GM21423 (cell line): ENCODE results near the gene CCDC126.
"Not testable (repeated sequence)": the region's sequence is repeated elsewhere in the genome, so short reads cannot be mapped to it uniquely, and the experiment has no call there.

Source experiments
- ATAC-seq: cut with Tn5 transposase; IDR thresholded peaks from one replicate; pipeline ENCODE4 v1.9.1; 2021; ENCODE audit warnings: mild to moderate bottlenecking, moderate library complexity; ENCODE audit not compliant: unreplicated experiment

The CCDC126 gene

DNA sequence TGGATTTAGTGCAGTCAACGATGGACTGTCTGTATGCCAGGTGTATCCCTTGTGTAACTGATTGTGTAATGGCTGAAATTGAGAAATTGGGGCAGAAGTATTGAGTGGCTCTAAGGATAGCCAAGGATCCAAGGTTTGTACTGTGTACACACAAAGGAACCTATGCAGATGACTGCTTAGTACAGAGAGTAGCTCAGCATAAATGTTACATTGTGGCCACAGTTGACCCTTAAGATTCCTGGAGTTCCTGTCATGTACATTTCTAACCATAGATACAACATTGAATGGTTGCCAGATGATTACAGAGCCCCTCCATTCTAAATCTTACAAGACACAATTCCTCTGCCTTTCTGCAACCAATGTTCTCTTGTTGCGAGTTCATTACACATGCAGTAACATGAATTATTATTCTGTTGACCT is 25.3 kb downstream of the CCDC126 start:
- ATAC-seq, result no peak

DNA sequence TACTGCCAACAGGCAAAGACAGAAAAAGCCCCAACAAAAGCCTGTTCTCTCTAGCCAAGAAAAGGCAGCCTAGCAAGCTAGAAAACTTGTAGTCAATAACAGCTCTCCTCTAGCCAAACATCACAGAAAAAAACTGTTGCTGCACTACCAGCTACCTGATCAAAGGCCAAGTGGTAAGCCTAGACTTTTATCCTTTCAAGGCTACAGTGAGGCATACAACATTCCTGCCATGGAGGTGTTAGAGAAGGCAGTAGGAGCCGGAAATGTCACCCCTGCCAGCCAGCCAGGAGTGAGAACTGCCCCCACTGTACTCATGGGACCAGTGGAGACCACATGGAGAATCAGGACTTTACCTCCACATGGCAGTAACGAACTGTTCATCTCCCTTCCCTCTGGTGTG is 31.2 kb downstream of the CCDC126 start:
- ATAC-seq, result no peak

DNA sequence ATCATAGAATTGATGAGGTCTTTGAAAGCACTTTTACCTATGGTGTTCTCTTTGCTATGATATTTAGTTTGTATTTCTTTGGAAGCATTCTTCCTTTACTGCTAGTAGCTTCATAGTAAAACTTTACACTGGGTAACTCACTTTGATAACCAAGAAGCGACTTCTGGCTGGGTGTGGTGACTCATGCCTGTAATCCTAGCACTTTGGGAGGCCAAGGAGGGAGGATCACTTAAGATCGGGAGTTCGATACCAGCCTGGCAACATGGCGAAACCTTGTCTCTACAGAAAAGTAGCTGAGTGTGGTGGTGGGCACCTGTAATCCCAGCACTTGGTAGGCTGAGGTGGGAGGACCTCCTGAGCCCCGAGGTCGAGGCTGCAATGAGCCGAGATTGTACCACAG is 36.2 kb downstream of the CCDC126 start:
- ATAC-seq, result no peak

DNA sequence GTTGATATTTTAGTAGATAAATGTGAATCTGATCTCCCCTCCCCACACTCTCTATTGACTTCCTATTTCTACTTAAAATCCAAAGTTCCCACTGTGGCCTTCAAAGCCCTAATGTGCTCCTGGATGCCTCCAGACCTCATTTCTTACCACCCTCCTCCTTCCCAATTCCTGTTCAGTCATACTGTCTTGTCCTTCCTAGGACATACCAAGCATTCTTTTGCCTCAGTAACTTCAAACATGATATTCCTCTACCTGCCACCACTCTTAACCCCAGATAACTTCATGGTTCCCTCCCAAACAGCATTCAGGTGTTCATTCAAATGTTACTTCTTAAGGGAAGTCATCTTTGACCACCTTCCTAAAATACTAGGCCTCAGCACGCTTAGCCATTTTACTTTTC is 48.6 kb downstream of the CCDC126 start:
- ATAC-seq, result no peak

DNA sequence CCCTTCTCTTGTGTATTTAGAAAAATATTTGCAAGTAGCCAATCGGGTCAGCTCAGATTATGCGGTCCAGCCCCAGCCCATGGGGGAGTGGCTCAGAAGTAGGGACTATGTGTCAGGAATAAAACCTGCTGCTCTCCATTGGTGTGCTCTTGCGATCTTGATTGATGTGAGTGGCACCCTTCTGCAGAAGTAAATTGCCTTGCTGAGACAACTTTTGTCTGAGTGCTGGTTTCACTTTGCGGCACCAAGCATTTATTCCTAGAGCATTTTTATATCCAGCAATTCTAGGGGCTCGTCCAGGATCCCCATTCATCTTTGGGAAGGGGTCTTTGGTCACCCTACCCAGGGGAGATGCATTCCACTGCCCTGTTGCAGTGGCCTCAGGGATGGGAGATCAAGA is 56.8 kb downstream of the CCDC126 start:
- no peak for ATAC-seq

DNA sequence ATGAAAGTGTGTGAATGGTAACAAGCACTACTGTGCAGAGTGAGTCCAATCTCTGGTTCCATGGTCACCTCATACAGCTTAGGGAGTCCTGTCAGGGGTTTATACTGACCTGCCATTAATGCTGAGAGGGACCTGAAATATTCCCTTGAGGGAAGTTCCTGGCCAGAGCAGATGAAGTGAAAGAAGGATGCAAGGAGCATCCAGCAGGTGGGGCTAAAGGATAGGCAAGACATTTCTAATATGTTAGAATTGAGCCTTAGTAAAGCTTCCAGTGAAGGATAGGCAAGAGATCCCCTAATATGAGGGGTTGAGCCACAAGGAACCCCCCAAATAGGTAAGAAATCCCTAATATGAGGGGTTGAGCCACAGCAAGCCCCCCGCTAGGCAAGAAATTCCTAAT is 57.3 kb downstream of the CCDC126 start:
- no peak for ATAC-seq

DNA sequence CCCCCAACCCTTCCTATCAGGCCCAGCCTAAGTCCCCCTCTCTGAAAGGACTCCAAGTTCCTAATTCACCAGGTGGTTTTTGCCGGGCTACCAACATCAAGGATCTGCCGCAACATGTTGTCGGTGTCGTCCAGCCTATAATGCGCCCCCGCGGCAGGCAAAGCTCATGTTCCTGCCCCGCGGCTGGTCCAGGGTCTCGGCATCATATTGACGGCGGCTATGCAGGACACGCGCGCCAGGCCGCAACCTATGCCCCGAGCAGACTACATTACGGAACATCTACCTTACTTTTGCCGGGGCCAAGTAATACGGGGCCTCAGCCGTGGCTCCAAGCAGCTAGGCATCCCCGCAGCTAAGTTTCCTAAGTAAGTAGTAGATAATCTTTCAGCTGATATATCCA is 58.3 kb downstream of the CCDC126 start:
- no peak for ATAC-seq

DNA sequence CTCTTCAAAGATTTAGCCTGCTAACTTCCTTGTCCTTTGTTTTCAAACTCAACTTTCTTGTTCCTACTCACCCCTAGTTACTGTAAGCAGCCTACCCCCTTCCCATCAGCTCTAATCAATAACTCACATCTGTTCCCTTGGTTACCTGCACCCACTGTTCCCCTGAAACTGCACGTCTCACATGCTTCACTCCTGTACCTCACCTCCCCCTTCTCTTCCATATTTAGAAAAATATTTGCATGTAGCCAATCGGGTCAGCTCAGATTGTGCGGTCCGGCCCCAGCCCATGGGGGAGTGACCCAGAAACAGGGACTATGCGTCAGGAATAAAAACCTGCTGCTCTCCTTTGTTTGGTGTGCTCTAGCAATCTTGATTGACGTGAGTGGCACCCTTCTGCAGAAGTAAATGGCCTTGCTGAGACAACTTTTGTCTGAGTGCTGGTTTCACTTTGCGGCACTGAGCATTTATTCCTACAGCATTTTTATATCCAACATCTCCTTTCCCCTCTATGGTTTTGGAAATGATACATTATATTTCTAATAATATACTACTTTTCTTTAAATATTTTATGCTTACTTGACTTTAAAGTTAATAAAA is 61.7 kb downstream of the CCDC126 start:
- ATAC-seq, result no peak

DNA sequence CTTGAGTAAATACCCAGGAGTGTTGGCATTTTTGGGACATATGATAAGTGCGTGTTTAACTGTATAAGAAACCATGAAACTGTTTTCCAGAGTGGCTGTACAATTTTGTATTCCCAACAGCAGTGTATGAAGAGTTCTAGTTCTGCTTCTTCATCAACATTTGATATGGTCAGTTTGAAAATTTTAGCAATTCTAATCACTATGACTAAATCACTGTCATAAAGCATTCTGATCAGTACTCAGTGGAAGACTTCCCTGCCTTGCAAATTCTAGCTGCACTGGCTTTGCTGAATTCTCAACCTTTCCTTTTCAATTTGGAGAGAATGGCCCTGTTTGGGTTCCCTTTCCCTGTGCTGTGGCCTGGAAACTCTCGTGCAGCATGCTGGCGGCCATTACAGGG is 64.2 kb downstream of the CCDC126 start:
- no peak for ATAC-seq

DNA sequence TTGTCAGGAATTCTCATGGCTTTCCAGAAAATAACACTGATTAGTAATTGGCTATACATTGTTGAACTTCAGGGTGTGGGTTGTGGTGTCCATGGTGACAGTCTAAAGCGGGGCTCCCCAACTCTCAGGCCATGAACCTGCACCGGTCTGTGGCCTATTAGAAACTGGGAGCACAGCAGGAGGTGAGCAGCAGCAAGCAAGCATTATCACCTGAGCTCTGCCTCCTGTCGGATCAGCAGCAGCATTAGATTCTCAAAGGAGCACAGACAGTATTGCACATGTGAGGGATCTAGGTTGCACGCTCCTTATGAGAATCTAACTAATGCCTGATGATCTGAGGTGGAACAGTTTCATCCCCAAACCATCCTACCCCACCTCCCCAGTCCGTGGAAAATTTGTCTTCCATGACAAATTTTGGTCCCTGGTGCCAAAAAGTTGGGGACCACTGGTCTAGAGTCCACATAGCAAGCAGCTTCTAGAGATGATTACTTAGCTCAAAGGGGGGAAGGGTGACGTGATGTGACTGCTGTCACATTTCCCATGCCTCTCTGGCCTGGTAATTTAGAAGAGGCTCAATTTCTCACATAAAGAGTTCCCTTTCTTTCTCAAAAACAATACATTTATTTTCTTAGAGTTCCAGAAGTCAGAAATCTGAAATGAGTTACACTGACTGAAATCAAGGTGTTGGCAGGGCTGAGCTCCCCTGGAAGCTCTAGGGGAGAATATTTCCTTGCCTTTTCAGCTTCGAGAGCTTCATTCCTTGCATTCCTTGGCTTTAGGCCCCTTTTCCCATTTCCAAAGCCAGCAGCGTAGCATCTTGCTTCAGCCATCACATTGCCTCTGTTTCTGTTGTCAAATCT is 65.2 kb downstream of the CCDC126 start:
- no peak for ATAC-seq

DNA sequence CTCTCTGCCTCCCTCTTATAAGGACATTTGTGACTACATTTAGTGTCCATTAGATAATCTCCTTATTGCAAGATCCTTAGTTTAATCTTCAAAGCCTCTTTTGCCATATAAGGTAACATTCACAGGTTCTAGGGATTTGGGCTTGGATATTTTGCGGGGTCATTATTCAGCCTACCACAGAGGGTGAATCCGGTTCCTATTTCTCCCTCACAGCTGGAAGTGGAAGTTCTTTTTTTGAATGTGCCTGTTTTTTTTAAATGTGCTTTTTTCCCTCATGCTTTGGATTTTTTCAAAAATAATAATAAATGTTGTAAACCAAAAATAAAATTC is 65.8 kb downstream of the CCDC126 start:
- ATAC-seq, result no peak

DNA sequence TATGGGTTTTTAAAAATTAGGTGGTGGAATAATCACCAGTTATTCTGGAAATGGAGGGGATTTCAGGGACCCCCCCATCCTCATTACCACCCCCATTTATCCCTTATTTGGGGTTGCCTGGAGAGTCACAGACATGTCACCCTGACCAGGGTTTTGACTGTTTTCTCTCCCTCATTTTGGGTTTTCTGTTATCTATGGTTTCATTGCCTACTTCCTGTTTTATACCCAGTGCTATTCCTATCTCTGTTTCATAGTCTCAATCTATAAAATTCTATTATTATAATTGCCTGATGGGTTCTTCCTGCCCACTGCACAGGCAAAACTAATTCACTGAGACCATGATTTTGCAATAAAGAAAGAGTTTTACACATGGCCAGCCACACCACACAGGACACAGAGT is 66.9 kb downstream of the CCDC126 start:
- ATAC-seq, result no peak

DNA sequence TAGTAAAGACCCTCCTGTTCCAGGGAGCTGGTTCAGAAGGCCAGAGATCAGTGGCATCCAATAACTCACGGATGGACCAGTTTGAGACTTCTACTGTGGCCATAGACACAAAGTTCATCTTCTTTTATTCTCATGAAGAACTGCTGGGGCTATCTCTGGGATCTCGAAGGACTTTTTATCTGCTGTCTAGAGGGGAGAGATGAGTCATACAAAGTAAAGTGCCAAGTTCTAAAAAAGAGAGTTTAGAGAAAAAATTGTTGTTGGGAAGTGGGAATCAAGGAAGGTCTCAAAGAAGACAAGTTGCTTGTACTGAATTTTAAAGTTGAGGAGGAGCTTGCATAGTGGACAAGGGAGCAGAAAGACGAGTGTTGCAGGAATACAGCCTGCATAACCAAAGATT is 74.9 kb downstream of the CCDC126 start:
- no peak for ATAC-seq

DNA sequence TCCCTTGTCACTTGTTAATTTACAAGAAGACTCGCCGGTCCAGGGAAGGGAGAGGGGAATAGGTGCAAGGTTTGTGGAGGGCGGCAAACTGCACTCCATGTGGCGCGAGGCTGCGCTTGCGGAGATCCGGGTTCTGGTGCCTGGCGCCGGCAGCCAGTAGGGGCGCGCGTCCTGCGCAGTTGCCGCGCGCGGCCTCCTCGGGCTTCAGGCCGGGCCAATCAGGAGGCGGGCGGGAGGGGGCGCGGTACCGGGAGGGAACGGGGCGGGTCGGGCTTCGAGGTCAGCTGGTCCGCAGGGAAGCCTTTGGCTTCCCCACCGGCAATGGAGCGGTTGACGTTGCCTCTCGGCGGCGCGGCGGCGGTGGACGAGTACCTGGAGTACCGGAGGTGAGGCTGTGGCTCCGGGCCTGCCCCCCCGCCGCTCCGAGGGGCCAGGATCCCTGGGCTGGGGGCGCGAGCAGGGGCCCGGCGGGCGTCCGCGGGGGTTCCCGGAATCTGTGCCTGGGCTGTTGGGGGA is 82.8 kb downstream of the CCDC126 start, which contains the start of gene FAM221A:
Gene FAM221A, plus strand, starts transcription at position 302 of the 516 bp plus-strand sequence. Its CDS starts 20 bp downstream, at position 322.
- peak; percentile 99 for ATAC-seq

DNA sequence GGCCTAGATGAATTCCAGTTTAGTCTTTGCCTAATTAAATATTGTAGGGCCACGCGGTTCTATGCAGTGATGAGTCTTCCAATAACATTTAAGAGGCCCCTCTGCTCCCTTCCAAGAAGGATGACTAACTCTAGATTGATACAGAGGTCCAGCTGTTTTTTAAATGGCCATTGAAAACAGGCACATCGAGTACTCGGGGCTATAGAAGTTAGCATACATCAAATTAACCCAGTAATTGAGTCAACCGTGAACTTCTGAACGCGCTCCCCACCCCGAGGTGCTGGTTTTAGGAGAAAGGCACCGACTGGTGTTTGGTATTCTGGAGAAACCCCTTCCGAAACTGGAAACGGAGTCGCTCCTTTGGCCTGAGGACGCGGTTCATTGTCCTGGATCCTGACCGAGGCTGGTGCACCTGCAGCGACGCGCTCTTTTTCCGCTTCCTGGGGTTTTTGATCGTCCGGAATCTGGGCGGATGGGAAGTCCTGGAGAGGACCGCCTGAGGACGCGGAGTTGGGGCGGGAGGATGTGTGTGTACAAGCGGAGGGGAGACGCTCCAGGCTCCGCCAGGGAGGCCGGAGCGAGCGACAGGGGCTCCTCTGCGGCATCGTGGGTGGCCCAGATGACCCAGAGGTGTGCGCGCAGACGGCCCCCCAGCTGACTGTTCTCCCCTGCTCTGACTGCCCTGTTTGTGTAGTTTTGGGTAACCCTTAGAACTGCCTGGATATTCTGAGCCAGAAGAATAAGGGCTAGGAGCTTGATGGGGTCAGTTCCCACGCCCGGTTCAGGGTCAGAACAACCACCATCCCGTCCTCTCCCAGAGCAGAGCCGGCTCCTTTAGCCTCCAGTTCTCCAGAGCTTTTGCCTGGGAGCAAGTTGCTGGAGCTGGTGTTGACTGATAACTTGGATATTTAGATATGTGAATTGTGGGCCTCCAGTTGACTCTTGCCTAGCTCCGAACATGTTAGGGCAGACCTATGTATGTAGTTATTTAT is 83.5 kb downstream of the CCDC126 start:
- peak; percentile 16 for ATAC-seq

DNA sequence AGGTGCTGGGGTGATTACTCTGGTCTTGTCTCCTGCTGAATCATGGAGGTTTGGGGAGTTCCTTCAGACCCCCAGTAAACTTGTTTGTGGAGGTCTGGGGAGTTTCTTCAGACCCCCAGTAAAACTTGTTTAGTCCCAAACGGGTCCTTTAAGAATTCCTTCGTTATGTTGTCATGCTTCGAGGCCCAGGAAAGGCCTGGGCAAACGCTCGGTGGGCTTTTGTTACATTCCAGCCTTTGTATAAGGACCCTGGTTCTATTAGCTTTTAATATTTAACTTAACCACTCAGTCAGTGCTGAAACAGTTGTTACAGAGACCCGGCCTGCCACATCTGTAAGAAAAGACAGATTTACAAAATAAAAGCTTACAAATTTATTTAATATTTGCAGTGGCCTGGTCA is 86.9 kb downstream of the CCDC126 start:
- ATAC-seq, result not testable (repeated sequence)

DNA sequence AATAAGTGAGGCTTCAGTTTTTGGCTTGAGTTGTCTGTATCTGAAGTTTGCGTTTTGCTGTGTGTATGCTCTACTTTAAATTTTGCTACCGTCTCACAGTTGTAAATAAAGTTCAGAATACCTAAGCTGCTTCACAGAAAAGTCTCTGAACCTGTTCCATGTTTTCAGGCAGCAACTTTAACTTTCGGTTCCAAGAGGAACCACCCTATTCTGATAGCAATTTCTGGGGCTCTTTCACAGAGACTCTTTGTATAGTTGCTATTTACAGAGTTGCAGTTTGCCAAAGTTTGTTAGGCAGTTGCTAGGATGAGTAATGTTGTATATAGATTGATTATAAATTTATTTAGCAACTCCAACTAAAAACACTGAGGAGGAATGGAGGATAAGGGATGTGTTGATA is 88.5 kb downstream of the CCDC126 start:
- ATAC-seq, result no peak

DNA sequence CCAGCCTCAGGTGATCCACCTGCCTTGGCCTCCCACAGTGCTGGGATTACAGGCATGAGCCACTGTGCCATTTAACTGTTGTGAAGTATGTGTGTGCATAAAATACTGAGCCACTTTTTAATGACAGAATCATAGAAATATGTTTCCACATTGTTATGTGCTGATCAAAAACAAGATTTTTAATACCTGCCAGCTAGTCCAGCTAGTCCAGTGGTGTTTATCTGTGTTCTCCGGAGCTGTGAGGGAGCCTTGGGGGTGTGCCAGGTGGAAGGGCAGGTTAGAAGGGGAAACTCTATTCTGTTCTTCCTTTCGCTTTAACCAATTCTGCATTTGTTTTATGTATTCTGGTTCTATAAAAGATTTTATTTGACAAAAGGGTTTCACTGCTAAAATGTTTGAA is 89.8 kb downstream of the CCDC126 start:
- no peak for ATAC-seq

DNA sequence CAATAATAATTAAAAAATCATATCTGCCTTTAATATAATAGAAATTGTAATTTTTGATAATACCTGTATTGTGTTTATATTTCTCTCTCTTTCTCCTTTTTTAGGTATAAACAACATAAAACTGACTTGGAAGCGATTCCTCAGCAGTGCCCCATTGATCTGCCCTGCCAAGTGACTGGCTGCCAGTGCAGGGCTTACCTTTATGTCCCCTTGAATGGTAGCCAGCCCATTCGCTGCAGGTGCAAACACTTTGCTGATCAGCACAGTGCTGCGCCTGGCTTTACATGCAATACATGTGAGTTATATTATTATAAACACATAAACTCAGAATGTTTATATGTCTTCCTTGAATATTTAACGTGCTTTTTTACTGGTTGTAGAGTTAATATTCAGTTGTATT is 92.0 kb downstream of the CCDC126 start:
- no peak for ATAC-seq

DNA sequence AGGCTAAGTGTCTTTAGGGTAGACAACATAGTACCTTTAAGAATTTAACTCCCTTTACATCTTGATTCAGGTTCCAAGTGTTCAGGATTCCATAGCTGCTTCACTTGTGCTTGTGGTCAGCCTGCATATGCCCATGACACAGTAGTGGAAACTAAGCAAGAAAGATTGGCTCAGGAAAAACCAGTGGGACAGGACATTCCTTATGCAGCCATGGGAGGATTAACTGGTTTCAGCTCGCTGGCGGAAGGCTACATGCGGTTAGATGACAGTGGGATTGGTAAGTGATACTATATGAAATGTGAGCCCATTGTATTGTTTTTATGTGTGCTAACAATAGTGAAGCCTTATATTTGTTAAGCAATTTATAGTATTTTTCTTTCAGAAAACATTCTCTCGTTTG is 94.1 kb downstream of the CCDC126 start:
- ATAC-seq, result no peak

DNA sequence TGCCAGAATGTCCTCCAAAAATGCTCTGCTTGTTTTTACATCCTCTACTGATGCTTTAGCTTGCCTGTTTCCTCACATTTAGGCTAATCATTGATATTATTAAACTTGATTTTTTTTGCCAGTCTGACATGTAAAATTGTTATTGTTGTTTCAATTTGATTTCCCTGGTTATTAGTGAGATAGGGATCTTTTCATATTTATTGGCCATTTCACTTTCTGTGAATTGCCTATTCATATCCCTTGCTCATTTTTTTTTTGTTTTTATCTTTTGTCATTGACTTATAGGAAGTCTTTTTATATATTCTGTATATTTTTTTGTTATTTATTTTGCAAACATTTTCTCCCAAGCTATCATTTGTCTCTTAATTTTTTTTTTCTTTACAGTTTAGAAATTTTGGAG is 96.0 kb downstream of the CCDC126 start:
- no peak for ATAC-seq
